A549 (cell line): Measurements from ENCODE around the gene PRSS36.

Experiments
- CEBPB ChIP-seq, 2 experiments: fragments of >200 bp in 1 of 2; sonication (Bioruptor Twin) in 1 of 2; formaldehyde crosslinking in 1 of 2; IDR thresholded peaks; 2 replicates each; pipeline ENCODE4 v1.6.1; 2012 to 2016
- CTCF ChIP-seq: fragments of >200 bp; sonication (Bioruptor Twin); formaldehyde crosslinking; IDR thresholded peaks from 3 replicates; pipeline ENCODE4 v1.5.1; 2016
- EP300 ChIP-seq, 2 experiments: fragments of >200 bp; sonication (Bioruptor Twin); formaldehyde crosslinking; IDR thresholded peaks; 2 replicates in 1 of 2; 3 replicates in 1 of 2; pipeline ENCODE4 v1.6.1; 2016 to 2017
- ESRRA ChIP-seq: fragments of 150-350 bp; IDR thresholded peaks from 2 replicates; pipeline ENCODE4 v1.6.1; 2014; ENCODE audit warnings: mild to moderate bottlenecking, low read length, borderline replicate concordance
- HOXB13 ChIP-seq: fragments of 250-450 bp; sonication (Bioruptor Pico); IDR thresholded peaks from 2 replicates; pipeline ENCODE4 v1.5.0; 2020; ENCODE audit warnings: low read depth, mild to moderate bottlenecking, moderate library complexity
- JUN ChIP-seq, 2 experiments: fragments of >200 bp; sonication (Bioruptor Twin); formaldehyde crosslinking; IDR thresholded peaks; 2 replicates in 1 of 2; 3 replicates in 1 of 2; pipeline ENCODE4 v1.6.1; 2016 to 2017
- MYC ChIP-seq: IDR thresholded peaks from 2 replicates; pipeline ENCODE4 v1.6.1; 2012; ENCODE audit warnings: mild to moderate bottlenecking, inconsistent platforms, low read length, improper control_type of control experiment, borderline replicate concordance
- NPAS2 ChIP-seq: fragments of 250-450 bp; sonication (Bioruptor Pico); IDR thresholded peaks from 2 replicates; pipeline ENCODE4 v1.8.0; 2022; ENCODE audit warnings: mild to moderate bottlenecking, moderate library complexity, borderline replicate concordance
- PHF8 ChIP-seq: fragments of 200-600 bp; sonication (generic); IDR thresholded peaks from 2 replicates; pipeline ENCODE4 v1.6.1; 2016; ENCODE audit warnings: low read depth, mild to moderate bottlenecking, antibody characterized with exemption, moderate library complexity, borderline replicate concordance
- POLR2A ChIP-seq: IDR thresholded peaks from 2 replicates; pipeline ENCODE4 v1.6.1; 2012; ENCODE audit warnings: mild to moderate bottlenecking, low read length
- RFX5 ChIP-seq: fragments of 450-650 bp; IDR thresholded peaks from 2 replicates; pipeline ENCODE4 v1.7.1; 2014; ENCODE audit warnings: antibody characterized with exemption, mild to moderate bottlenecking, moderate library complexity
- SMC3 ChIP-seq: fragments of >200 bp; sonication (Bioruptor Twin); formaldehyde crosslinking; IDR thresholded peaks from 3 replicates; pipeline ENCODE4 v1.6.1; 2018; ENCODE audit warnings: inconsistent platforms

DNA sequence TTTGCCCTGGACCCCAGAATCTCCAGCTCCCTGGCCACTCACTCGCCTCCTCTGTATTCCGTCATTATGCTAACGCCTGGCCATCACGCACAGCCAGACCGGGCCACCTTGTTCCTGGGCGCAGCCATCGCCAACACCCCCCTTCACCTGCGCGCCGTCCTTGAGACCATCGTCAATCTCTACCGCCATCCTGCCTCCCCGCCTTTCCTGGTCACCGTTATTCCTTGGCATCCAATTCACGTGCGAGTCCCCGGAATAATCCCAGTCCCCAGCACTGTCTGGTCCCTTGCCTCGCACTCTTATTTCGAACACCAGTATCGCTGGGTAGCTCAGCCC is 55.8 kb downstream of the PRSS36 start:
- TF ChIP-seq PHF8: no peak
- TF ChIP-seq EP300 (IDR thresholded peaks at IDR 0.05): no peak
- no peak for TF ChIP-seq ESRRA
- no peak for TF ChIP-seq HOXB13 (CRISPR knock-in tag)
- no peak for TF ChIP-seq MYC
- TF ChIP-seq NPAS2 (CRISPR knock-in tag): no peak
- no peak for TF ChIP-seq CTCF
- no peak for TF ChIP-seq CEBPB (IDR thresholded peaks at IDR 0.05)
- no peak for TF ChIP-seq RFX5
- TF ChIP-seq JUN (IDR thresholded peaks at IDR 0.05): no peak
- no peak for TF ChIP-seq SMC3
- no peak for TF ChIP-seq POLR2A
